Bronchial epithelial cell (primary cell): Measurements from ENCODE around the gene PCDH18. TPM values are rescaled to one million over a fixed set of nuclear protein-coding genes. Genes with fewer than 3 reads are reported as not detected.
"Not testable (repeated sequence)": the region's sequence is repeated elsewhere in the genome, so short reads cannot be mapped to it uniquely, and the experiment has no call there.

Experiments
- DNase-seq: peaks from one replicate; pipeline ENCODE4 v3.0.0-alpha.2; 2010; ENCODE audit warnings: low read depth
- FAIRE-seq: peaks from 2 replicates; lab custom pipeline; 2011; peaks lifted over from hg19 to GRCh38; lab: Jason Lieb, UNC
- H3K27me3 ChIP-seq: 2 replicates; pipeline ENCODE4 v1.5.1; 2011; ENCODE audit warnings: low read length; ENCODE audit not compliant: control insufficient read depth, insufficient read depth
- H3K36me3 ChIP-seq: 2 replicates; pipeline ENCODE4 v1.5.1; 2011; ENCODE audit warnings: low read length; ENCODE audit not compliant: control insufficient read depth, insufficient read depth
- H3K4me3 ChIP-seq: 2 replicates; pipeline ENCODE4 v1.5.1; 2011; ENCODE audit warnings: mild to moderate bottlenecking, low read depth, low read length, control low read depth
- total RNA-seq: library from RNA; depleted of rRNA; stranded (reverse); fragments of >200 nt; gene quantifications from 2 replicates; pipeline ENCODE4 v1.2.1, GENCODE V29; 2014
- TF ChIP-seq, protein P1 (sequence below): IDR thresholded peaks from 2 replicates; pipeline ENCODE4 v1.5.1; 2011; ENCODE audit warnings: mild to moderate bottlenecking, moderate library complexity, low read length, control low read depth, inconsistent platforms; ENCODE audit not compliant: insufficient read depth, severe bottlenecking

The PCDH18 gene
- total RNA-seq, 1 donor from 2014 or later: 1.6 TPM

DNA sequence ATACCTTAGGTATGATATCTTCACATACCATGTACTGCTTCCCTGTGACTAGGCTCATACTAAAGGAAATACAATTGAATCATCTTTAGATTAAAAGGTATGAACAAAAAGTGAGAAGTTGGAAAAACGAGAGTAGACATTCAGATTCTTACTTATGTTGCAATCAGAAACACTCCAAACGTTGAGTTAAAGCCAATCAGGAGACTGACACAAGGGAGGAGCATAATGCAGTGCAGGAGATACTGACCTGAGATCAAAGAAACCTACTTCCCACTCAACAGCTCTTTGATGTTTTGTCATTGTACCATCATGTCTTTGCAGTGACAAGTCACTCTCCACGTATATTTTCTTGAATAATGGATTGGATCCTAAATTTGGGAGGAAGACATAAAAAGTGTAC, 8.9 kb upstream of the PCDH18 start:
- DNase-seq: peak; percentile 30
- Histone ChIP-seq H3K36me3 (no peaks in the 10 kb centered on the region), H3K27me3 (no peaks in the 10 kb centered on the region), H3K4me3 (no peak overlapping the region)
- TF ChIP-seq, protein P1, sequence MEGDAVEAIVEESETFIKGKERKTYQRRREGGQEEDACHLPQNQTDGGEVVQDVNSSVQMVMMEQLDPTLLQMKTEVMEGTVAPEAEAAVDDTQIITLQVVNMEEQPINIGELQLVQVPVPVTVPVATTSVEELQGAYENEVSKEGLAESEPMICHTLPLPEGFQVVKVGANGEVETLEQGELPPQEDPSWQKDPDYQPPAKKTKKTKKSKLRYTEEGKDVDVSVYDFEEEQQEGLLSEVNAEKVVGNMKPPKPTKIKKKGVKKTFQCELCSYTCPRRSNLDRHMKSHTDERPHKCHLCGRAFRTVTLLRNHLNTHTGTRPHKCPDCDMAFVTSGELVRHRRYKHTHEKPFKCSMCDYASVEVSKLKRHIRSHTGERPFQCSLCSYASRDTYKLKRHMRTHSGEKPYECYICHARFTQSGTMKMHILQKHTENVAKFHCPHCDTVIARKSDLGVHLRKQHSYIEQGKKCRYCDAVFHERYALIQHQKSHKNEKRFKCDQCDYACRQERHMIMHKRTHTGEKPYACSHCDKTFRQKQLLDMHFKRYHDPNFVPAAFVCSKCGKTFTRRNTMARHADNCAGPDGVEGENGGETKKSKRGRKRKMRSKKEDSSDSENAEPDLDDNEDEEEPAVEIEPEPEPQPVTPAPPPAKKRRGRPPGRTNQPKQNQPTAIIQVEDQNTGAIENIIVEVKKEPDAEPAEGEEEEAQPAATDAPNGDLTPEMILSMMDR: no peak
- no peak for FAIRE-seq

DNA sequence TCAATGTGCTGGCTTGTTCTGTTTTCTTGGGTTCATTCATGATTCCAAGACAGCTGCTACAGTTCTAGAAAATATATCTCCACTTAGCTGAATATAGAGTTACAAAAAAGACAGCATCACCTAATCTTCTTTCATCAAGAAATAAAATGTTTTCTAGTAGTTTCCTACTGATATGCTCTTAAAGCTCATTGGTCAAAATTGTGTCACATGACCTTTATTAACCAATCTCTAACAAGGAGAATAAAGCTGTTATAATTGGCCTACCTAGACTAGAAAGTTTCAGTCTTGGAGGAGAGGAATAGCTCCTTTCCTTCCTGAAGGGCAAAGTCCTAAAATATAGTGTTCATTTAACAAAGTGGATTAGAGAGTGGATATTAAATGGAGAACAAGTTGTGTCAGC, 8.1 kb upstream of the PCDH18 start:
- DNase-seq (no peak), FAIRE-seq (no peak)
- TF ChIP-seq, protein P1: no peak
- H3K36me3 ChIP-seq: no peaks in the 10 kb centered on the region
- no peaks in the 10 kb centered on the region for H3K27me3 ChIP-seq
- H3K4me3 ChIP-seq: no peak overlapping the region

DNA sequence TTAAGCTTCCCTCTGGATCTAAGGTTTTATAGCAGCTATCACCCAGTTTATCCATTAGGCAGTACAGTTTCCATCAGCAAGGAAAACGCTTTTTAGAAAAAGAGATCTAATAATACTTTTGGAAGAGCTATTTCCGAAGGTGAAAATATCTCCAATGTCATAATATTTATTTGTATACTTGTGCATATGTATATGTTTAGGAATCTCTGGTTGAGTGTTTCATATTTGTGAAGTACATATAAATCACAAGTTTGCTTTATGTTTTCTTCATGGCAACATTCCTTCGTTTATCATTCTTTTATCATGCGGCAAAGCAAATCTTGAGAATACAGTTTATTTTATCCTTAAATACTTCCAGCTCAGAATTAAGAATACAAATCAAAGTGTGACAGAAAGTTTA, 6.2 kb upstream of the PCDH18 start:
- DNase-seq: no peak
- TF ChIP-seq, protein P1: no peak

DNA sequence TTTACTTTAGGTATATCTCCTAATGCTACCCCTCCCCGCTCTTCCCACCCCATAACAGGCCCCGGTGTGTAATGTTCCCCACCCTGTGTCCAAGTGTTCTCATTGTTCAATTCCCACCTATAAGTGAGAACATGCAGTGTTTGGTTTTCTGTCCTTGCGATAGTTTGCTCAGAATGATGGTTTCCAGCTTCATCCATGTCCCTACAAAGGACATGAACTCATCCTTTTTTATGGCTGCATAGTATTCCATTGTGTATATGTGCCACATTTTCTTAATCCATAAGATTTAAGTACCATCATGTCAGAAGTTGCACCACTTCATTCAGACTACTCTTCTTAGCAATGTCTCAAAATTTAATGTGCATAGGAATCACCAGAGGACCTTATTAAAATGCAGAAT, 5.5 kb upstream of the PCDH18 start:
- H3K27me3 ChIP-seq, H3K36me3 ChIP-seq, H3K4me3 ChIP-seq, FAIRE-seq, DNase-seq: not testable (repeated sequence)

More for the DNA sequence above, 6.2 kb upstream of the PCDH18 start:
- no peaks in the 10 kb centered on the region for H3K36me3 ChIP-seq
- no peak for FAIRE-seq
- no peak overlapping the region for H3K4me3 ChIP-seq
- no peaks in the 10 kb centered on the region for H3K27me3 ChIP-seq

DNA sequence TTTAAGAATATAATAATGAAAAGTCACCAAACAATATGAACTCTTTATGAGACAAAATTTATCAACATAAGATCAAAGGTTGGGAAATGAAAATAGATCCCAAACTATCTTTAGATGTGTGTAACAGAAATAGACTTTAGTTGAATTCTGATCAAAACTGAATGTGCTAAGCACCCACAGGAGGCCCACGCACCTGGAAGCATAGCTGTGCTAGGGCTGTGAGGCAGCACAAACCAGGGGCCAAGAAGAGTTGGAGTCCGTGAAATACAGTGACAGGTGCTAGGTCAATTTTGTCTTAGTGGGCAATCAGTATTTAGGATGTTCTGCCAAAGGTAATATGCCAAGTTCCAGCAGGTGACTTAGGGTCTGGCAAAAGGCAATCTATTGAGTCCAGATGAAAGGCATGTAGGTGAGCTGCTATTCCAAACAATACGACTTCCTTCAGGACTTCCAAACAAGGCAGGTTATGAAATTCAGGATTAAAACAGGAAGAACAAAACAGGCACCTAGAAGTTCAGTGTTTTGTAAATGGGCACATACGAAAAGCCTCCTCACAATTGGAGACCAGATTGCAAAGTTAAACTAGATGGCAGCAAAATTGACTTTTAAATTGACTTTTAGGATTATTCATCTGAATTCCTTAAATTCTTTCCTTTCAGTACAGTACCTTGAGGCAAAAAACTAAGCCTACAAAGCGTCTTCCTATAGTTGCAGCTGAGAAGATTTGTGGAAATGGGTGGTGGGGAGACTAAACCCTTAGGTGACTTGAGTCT, 4.7 kb upstream of the PCDH18 start:
- no peak for FAIRE-seq
- TF ChIP-seq, protein P1: no peak
- H3K36me3 ChIP-seq: no peaks in the 10 kb centered on the region
- DNase-seq: no peak
- no peak overlapping the region for H3K4me3 ChIP-seq
- no peaks in the 10 kb centered on the region for H3K27me3 ChIP-seq

DNA sequence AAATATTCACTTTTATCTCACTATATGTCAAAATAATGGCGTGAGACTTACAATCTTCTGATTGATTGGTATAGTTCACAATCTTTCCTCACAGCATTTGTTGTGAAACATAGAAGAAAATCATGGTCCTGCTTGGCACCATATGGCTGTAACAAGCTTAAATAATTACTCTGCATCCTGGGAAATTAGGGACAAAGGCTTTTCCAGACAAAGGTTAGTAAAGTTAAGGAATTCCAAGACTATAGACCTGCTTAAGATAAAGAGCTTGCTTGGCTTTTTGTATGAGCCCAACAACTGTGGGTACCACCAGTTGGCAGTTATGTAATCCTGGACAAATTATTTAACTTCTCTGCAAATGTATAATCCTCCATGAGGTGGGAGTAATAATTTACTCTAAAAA, 3.4 kb upstream of the PCDH18 start:
- TF ChIP-seq, protein P1: no peak
- H3K27me3 ChIP-seq: no peaks in the 10 kb centered on the region
- no peaks in the 10 kb centered on the region for H3K36me3 ChIP-seq
- no peak overlapping the region for H3K4me3 ChIP-seq
- FAIRE-seq (no peak), DNase-seq (no peak)
